ENCODE measurements around the gene GPR62. TPM values are rescaled to one million over a fixed set of nuclear protein-coding genes. Genes with fewer than 3 reads are reported as not detected.
A peak's percentile ranks its signal among the peaks of the same experiment; 100 is the strongest.

GPR62 gene
- total RNA-seq, 1 donor from 2014 or later = not detected

DNA sequence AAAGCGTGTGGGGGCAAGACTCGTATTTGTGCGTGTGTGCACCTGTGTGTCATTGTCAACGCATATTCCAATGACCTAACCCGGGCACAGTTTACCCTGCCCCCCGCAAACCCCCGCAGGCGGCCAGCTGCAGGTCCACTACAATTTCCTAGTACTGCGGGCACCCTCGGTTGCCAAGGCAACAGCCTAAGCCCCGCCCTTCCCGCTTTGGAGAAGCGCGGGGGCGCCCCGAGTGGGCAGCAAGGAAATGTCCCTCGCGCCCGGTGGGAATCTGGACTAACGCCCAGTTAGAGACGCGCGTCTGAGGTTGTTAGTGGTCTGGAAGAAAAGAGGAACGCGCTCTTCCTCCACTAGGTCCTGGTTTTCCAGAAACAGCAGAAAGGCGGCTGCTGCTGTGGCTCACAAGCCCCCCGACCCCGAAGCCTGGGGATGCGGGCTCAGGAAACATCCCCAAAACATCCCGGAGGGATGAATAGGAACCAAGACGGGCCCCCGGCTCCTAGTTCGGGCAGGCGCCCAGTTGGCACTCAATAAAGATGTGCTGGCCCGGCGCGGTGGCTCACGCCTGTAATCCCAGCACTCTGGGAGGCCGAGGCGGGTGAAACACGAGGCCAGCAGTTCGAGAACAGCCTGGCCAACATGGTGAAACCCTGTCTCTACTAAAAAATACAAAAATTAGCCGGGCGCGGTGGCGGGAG is 20.8 kb downstream of the GPR62 start:
- Mint-ChIP-seq H3K4me3 (peak overlapping the region; percentile 90), H3K27ac (peak overlapping the region; percentile 61), H3K27me3 (no peaks in the 10 kb centered on the region), H3K36me3 (no peaks in the 10 kb centered on the region), H3K4me1 (ENCODE audit: unreplicated experiment) (peaks cover 12% of the 10 kb centered on the region), H3K9me3 (no peaks in the 10 kb centered on the region)
- TF ChIP-seq, protein P1, sequence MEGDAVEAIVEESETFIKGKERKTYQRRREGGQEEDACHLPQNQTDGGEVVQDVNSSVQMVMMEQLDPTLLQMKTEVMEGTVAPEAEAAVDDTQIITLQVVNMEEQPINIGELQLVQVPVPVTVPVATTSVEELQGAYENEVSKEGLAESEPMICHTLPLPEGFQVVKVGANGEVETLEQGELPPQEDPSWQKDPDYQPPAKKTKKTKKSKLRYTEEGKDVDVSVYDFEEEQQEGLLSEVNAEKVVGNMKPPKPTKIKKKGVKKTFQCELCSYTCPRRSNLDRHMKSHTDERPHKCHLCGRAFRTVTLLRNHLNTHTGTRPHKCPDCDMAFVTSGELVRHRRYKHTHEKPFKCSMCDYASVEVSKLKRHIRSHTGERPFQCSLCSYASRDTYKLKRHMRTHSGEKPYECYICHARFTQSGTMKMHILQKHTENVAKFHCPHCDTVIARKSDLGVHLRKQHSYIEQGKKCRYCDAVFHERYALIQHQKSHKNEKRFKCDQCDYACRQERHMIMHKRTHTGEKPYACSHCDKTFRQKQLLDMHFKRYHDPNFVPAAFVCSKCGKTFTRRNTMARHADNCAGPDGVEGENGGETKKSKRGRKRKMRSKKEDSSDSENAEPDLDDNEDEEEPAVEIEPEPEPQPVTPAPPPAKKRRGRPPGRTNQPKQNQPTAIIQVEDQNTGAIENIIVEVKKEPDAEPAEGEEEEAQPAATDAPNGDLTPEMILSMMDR (conservative IDR thresholded peaks at IDR 0.05) = peak; percentile 32
- DNase-seq (ENCODE audit: extremely low spot score, unreplicated experiment) = no peak

DNA sequence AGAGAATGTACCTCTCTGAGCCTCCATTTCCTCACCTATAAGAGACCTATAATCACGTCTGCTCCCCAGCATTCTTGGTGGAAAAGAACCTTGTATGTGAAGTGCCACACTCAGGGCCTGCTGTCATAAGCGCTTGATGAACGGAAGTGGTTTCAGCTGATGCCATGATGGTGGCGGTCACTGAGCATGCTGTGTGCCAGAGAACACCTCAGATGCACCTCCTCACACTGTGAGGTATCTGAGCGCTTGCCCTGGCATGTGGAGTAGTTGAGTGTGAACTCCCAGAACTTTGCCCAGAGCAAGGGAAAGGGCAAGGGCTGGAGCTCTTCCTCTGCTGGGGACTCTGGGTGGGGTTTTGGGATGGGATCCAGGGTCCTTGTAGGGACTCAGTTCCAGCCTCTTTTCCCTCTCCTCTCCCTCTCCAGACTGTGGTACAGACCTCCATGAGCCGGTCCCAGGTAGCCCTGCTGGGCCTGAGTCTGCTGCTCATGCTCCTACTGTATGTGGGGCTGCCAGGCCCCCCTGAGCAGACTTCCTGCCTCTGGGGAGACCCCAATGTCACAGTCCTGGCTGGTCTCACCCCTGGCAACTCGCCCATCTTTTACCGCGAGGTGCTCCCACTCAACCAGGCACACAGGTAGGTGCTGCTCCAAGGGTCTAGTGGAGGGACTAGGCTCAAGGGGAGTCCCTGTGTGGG is 22.4 kb downstream of the GPR62 start:
- TF ChIP-seq, protein P1 (conservative IDR thresholded peaks at IDR 0.05) = no peak
- no peak overlapping the region for H3K27ac Mint-ChIP-seq
- no peaks in the 10 kb centered on the region for H3K36me3 Mint-ChIP-seq
- DNase-seq (ENCODE audit: extremely low spot score, unreplicated experiment) = no peak
- H3K27me3 Mint-ChIP-seq = no peaks in the 10 kb centered on the region
- H3K4me3 Mint-ChIP-seq = peak overlapping the region; percentile 15
- H3K4me1 Mint-ChIP-seq (ENCODE audit: unreplicated experiment) = peaks cover 17% of the 10 kb centered on the region
- H3K9me3 Mint-ChIP-seq = no peaks in the 10 kb centered on the region

DNA sequence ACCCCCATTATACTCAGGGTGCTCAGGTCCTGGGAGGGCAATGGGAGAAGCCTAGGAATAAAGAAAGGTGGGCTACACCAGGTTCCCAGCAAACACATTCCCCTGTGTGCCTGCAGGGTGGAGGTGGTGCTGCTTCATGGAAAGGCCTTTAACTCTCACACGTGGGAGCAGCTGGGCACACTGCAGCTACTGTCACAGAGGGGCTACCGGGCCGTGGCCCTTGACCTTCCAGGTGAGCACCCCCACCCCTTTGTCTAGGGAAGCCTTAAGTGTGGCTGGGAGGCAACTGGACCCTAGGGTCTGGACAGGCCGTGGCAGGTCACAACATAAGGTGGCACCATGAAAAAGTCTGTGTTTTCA is 22.9 kb downstream of the GPR62 start:
- Mint-ChIP-seq H3K4me1 (ENCODE audit: unreplicated experiment) (peaks cover 21% of the 10 kb centered on the region), H3K27ac (no peak overlapping the region), H3K27me3 (no peaks in the 10 kb centered on the region), H3K4me3 (no peak overlapping the region), H3K9me3 (no peaks in the 10 kb centered on the region), H3K36me3 (no peaks in the 10 kb centered on the region)
- TF ChIP-seq, protein P1 (conservative IDR thresholded peaks at IDR 0.05) = no peak
- no peak for DNase-seq (ENCODE audit: extremely low spot score, unreplicated experiment)

DNA sequence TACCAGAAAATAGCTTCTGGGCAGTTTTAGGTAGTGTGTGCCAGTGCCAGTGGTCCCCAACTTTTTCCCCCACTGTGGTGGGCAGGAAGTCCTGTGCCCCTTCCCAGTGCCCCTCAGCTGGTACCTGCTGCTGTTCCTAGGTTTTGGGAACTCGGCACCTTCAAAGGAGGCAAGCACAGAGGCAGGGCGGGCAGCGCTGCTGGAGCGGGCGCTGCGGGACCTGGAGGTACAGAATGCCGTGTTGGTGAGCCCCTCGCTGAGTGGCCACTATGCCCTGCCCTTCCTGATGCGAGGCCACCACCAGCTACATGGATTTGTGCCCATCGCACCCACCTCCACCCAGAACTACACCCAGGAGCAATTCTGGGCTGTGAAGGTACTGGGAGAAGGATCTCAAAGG is 25.1 kb downstream of the GPR62 start:
- DNase-seq (ENCODE audit: extremely low spot score, unreplicated experiment) = no peak
- Mint-ChIP-seq H3K4me3 (no peak overlapping the region), H3K36me3 (no peaks in the 10 kb centered on the region), H3K9me3 (no peaks in the 10 kb centered on the region), H3K4me1 (ENCODE audit: unreplicated experiment) (peaks cover 18% of the 10 kb centered on the region), H3K27me3 (no peaks in the 10 kb centered on the region), H3K27ac (no peak overlapping the region)
- TF ChIP-seq, protein P1 (conservative IDR thresholded peaks at IDR 0.05) = no peak

DNA sequence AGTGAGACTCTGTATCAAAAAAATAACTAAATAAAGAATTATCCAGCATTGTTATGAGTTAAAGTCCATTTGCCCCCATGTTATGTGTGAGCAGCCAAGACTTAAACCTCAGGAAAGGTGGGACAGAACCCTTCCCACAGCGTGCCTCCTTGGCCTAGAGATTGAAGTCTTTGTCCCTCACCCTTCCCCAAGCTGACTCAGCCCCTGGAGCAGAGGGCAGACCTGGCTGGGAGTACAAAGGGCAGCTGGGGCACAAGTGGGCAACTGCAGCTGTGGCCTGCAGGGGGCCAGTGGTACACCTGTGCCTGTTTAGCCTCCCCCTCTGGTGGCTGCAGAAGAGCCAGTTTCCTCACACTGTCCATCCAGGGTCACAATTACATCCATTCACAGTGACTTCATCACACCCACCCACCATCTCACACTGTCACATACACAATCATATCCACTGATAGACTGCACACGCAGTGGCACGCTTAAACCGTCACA is 27.2 kb downstream of the GPR62 start:
- DNase-seq (ENCODE audit: extremely low spot score, unreplicated experiment) = no peak
- TF ChIP-seq, protein P1 (conservative IDR thresholded peaks at IDR 0.05) = peak; percentile 75
- H3K4me1 Mint-ChIP-seq (ENCODE audit: unreplicated experiment) = peaks cover 13% of the 10 kb centered on the region

More for the DNA sequence above, 27.2 kb downstream of the GPR62 start:
- H3K4me3 Mint-ChIP-seq = peak overlapping the region; percentile 94
- H3K27me3 Mint-ChIP-seq = no peaks in the 10 kb centered on the region
- no peaks in the 10 kb centered on the region for H3K36me3 Mint-ChIP-seq
- peak overlapping the region; percentile 98 for H3K27ac Mint-ChIP-seq
- no peaks in the 10 kb centered on the region for H3K9me3 Mint-ChIP-seq
